GM21529 (cell line): ENCODE measurements around the gene ASTN2.

Source experiments
- ATAC-seq: cut with Tn5 transposase; IDR thresholded peaks from one replicate; pipeline ENCODE4 v1.9.1; 2021; ENCODE audit not compliant: unreplicated experiment

The ASTN2 gene

GRCh38 chr9:117414220-117414905 lies 494 bp downstream of the ASTN2 start:
- no peak for ATAC-seq

GRCh38 chr9:117413346-117414219 lies 1.3 kb downstream of the ASTN2 start:
- ATAC-seq, result no peak

- no peak for ATAC-seq
Measured at GRCh38 chr9:117412841-117413240, 2.0 kb downstream of the ASTN2 start.

GRCh38 chr9:117412006-117412715 lies 2.7 kb downstream of the ASTN2 start:
- ATAC-seq, result no peak

GRCh38 chr9:117411547-117411946 lies 3.3 kb downstream of the ASTN2 start:
- ATAC-seq, result peak; percentile 60

- no peak for ATAC-seq
Measured at GRCh38 chr9:117409321-117409720, 5.5 kb downstream of the ASTN2 start.

GRCh38 chr9:117407436-117408022 lies 7.3 kb downstream of the ASTN2 start:
- ATAC-seq, result no peak

- ATAC-seq, result no peak
Measured at GRCh38 chr9:117405950-117406705, 8.7 kb downstream of the ASTN2 start.

GRCh38 chr9:117403848-117404247 lies 11.0 kb downstream of the ASTN2 start:
- ATAC-seq, result no peak

- ATAC-seq, result no peak
Measured at GRCh38 chr9:117403403-117403811, 11.4 kb downstream of the ASTN2 start.

- ATAC-seq, result no peak
Measured at GRCh38 chr9:117400171-117400570, 14.7 kb downstream of the ASTN2 start.

- no peak for ATAC-seq
Measured at GRCh38 chr9:117395151-117395650, 19.7 kb downstream of the ASTN2 start.

GRCh38 chr9:117394655-117395054 lies 20.2 kb downstream of the ASTN2 start:
- ATAC-seq, result no peak

GRCh38 chr9:117392992-117393391 lies 21.9 kb downstream of the ASTN2 start:
- no peak for ATAC-seq

- ATAC-seq, result no peak
Measured at GRCh38 chr9:117387422-117387821, 27.4 kb downstream of the ASTN2 start.

- no peak for ATAC-seq
Measured at GRCh38 chr9:117379341-117379740, 35.5 kb downstream of the ASTN2 start.

GRCh38 chr9:117377046-117377445 lies 37.8 kb downstream of the ASTN2 start:
- no peak for ATAC-seq

GRCh38 chr9:117375956-117376355 lies 38.9 kb downstream of the ASTN2 start:
- no peak for ATAC-seq

- ATAC-seq, result no peak
Measured at GRCh38 chr9:117374076-117374725, 40.7 kb downstream of the ASTN2 start.

GRCh38 chr9:117368684-117369230 lies 46.1 kb downstream of the ASTN2 start:
- ATAC-seq, result no peak
